HepG2 (cell line): ENCODE data around the gene STUB1. TPM values are rescaled to one million over a fixed set of nuclear protein-coding genes. Genes with fewer than 3 reads are reported as not detected.

ENCODE experiments used
- CTCF ChIP-seq: sonication (generic); formaldehyde crosslinking; IDR thresholded peaks from 2 replicates; pipeline ENCODE4 v1.5.0; 2020; ENCODE audit warnings: mild to moderate bottlenecking, missing genetic modification reagents, moderate library complexity
- GABPA ChIP-seq, 2 experiments: IDR thresholded peaks; 2 replicates each; pipeline ENCODE4 v1.6.1; 2011 to 2016; ENCODE audit warnings: low read depth in 2 of 2, low read length in 1 of 2, missing biosample characterization in 1 of 2, missing genetic modification characterization in 1 of 2
- LCORL ChIP-seq, 2 experiments: fragments of 450-650 bp in 1 of 2; sonication (generic) in 1 of 2; formaldehyde crosslinking in 1 of 2; IDR thresholded peaks; 2 replicates each; pipeline versions ENCODE4 v1.5.0 to v1.6.1; 2017 to 2020; ENCODE audit warnings: antibody characterized with exemption in 1 of 2, missing genetic modification reagents in 1 of 2
- MIER3 ChIP-seq: IDR thresholded peaks from 2 replicates; pipeline ENCODE4 v1.6.1; 2016; ENCODE audit warnings: missing compliant biosample characterization, borderline replicate concordance
- POGK ChIP-seq: sonication (generic); formaldehyde crosslinking; conservative IDR thresholded peaks from 2 replicates; pipeline ENCODE4 v1.8.0; 2022; ENCODE audit warnings: mild to moderate bottlenecking, moderate library complexity, missing genetic modification reagents
- SP4 ChIP-seq: sonication (generic); formaldehyde crosslinking; IDR thresholded peaks from 2 replicates; pipeline ENCODE4 v1.8.1; 2023; ENCODE audit warnings: mild to moderate bottlenecking, missing genetic modification reagents
- XRCC5 ChIP-seq: fragments of 200-400 bp; formaldehyde crosslinking; optimal IDR thresholded peaks from 2 replicates; pipeline ENCODE3; 2017; ENCODE audit warnings: mild to moderate bottlenecking, low read length
- ZNF232 ChIP-seq: sonication (generic); formaldehyde crosslinking; IDR thresholded peaks from 2 replicates; pipeline ENCODE4 v1.4.0; 2020; ENCODE audit warnings: missing genetic modification reagents, borderline replicate concordance
- ZNF572 ChIP-seq: sonication (generic); formaldehyde crosslinking; IDR thresholded peaks from 2 replicates; pipeline ENCODE4 v1.5.1; 2020; ENCODE audit warnings: mild to moderate bottlenecking, missing genetic modification reagents
- polyA plus RNA-seq, 8 experiments: library from polyadenylated mRNA; depleted of rRNA in 3 of 8; stranded (reverse) in 7 of 8; unstranded in 1 of 8; fragments of >200 nt; fragmentation: Illumina TruSeq in 4 of 8; extraction: Trizol in 4 of 8; gene quantifications; 2 replicates each; pipeline versions ENCODE4 v1.2.1 to v1.2.3, GENCODE V29; 2011 to 2016; ENCODE audit warnings: low read depth in 4 of 8, missing spikeins in 1 of 8, mixed read lengths in 1 of 8; ENCODE audit not compliant: insufficient read depth in 1 of 8
- total RNA-seq, 5 experiments: library from RNA; depleted of rRNA; stranded (reverse); fragments of >200 nt; fragmentation: Illumina TruSeq; extraction: Trizol; gene quantifications; 2 replicates each; pipeline ENCODE4 v1.2.3, GENCODE V29; 2016; ENCODE audit warnings: low read depth in 1 of 5
- TF ChIP-seq, protein P1 (sequence below): sonication (generic); formaldehyde crosslinking; IDR thresholded peaks from 2 replicates; pipeline ENCODE4 v1.4.0; 2020; ENCODE audit warnings: missing genetic modification reagents
- TF ChIP-seq, protein P2 (sequence below): IDR thresholded peaks from 2 replicates; pipeline ENCODE4 v1.6.1; 2016; ENCODE audit warnings: missing genetic modification reagents, missing compliant biosample characterization
- TF ChIP-seq, protein P3 (sequence below), 2 experiments: sonication (generic) in 1 of 2; formaldehyde crosslinking in 1 of 2; IDR thresholded peaks; 2 replicates each; pipeline versions ENCODE4 v1.6.1 to v1.9.0; 2014 to 2022; ENCODE audit warnings: antibody characterized with exemption in 1 of 2, borderline replicate concordance in 1 of 2, inconsistent platforms in 1 of 2, low read depth in 1 of 2, missing genetic modification reagents in 1 of 2
- TF ChIP-seq, protein P4 (sequence below): IDR thresholded peaks from 2 replicates; pipeline ENCODE4 v1.6.1; 2012; ENCODE audit warnings: inconsistent platforms

The STUB1 gene
- total and polyA plus RNA-seq, 2 of the 13 experiments (the other 11 are each of a cell fraction or from before 2014, with no cell fraction given), result 52.9 to 78.2 TPM

GRCh38 chr16:719815-720446, 39.7 kb downstream of the STUB1 start (continued):
- TF ChIP-seq, protein P1, sequence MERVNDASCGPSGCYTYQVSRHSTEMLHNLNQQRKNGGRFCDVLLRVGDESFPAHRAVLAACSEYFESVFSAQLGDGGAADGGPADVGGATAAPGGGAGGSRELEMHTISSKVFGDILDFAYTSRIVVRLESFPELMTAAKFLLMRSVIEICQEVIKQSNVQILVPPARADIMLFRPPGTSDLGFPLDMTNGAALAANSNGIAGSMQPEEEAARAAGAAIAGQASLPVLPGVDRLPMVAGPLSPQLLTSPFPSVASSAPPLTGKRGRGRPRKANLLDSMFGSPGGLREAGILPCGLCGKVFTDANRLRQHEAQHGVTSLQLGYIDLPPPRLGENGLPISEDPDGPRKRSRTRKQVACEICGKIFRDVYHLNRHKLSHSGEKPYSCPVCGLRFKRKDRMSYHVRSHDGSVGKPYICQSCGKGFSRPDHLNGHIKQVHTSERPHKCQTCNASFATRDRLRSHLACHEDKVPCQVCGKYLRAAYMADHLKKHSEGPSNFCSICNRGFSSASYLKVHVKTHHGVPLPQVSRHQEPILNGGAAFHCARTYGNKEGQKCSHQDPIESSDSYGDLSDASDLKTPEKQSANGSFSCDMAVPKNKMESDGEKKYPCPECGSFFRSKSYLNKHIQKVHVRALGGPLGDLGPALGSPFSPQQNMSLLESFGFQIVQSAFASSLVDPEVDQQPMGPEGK (CRISPR knock-in tag), result peak; percentile 97
- TF ChIP-seq SP4 (CRISPR knock-in tag) (no peak), LCORL (IDR thresholded peaks at IDR 0.05) (no peak), LCORL (CRISPR knock-in tag; IDR thresholded peaks at IDR 0.05) (no peak), ZNF572 (CRISPR knock-in tag) (0 out of 2 replicates have a peak, but pooled peaks have one; percentile 39), CTCF (CRISPR knock-in tag) (peak; percentile 62), GABPA (IDR thresholded peaks at IDR 0.05; ENCODE audit: low read depth, low read length) (no peak), GABPA (CRISPR knock-in tag; IDR thresholded peaks at IDR 0.05; ENCODE audit: low read depth) (0 out of 2 replicates have a peak, but pooled peaks have one; percentile 5), MIER3 (CRISPR knock-in tag) (no peak), ZNF232 (no peak), XRCC5 (peak; percentile 17), POGK (0 out of 2 replicates have a peak, but pooled peaks have one; percentile 44)
- TF ChIP-seq, protein P2, sequence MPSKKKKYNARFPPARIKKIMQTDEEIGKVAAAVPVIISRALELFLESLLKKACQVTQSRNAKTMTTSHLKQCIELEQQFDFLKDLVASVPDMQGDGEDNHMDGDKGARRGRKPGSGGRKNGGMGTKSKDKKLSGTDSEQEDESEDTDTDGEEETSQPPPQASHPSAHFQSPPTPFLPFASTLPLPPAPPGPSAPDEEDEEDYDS (CRISPR knock-in tag), result peak; percentile 5; the same call in 1 of the 2 replicates
- TF ChIP-seq, protein P3, sequence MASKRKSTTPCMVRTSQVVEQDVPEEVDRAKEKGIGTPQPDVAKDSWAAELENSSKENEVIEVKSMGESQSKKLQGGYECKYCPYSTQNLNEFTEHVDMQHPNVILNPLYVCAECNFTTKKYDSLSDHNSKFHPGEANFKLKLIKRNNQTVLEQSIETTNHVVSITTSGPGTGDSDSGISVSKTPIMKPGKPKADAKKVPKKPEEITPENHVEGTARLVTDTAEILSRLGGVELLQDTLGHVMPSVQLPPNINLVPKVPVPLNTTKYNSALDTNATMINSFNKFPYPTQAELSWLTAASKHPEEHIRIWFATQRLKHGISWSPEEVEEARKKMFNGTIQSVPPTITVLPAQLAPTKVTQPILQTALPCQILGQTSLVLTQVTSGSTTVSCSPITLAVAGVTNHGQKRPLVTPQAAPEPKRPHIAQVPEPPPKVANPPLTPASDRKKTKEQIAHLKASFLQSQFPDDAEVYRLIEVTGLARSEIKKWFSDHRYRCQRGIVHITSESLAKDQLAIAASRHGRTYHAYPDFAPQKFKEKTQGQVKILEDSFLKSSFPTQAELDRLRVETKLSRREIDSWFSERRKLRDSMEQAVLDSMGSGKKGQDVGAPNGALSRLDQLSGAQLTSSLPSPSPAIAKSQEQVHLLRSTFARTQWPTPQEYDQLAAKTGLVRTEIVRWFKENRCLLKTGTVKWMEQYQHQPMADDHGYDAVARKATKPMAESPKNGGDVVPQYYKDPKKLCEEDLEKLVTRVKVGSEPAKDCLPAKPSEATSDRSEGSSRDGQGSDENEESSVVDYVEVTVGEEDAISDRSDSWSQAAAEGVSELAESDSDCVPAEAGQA (IDR thresholded peaks at IDR 0.05; ENCODE audit: low read depth), result no peak
- TF ChIP-seq, protein P3 (CRISPR knock-in tag; IDR thresholded peaks at IDR 0.05; ENCODE audit: borderline replicate concordance), result 0 out of 2 replicates have a peak, but pooled peaks have one; percentile 11
- TF ChIP-seq, protein P4, sequence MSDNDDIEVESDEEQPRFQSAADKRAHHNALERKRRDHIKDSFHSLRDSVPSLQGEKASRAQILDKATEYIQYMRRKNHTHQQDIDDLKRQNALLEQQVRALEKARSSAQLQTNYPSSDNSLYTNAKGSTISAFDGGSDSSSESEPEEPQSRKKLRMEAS, result 0 out of 2 replicates have a peak, but pooled peaks have one; percentile 39
